GM21825 (cell line): ENCODE results near the gene EGLN1.
A peak's percentile ranks its signal among the peaks of the same experiment; 100 is the strongest.
"Not testable (repeated sequence)": the region's sequence is repeated elsewhere in the genome, so short reads cannot be mapped to it uniquely, and the experiment has no call there.

Experiments
- ATAC-seq: cut with Tn5 transposase; IDR thresholded peaks from one replicate; pipeline ENCODE4 v1.9.1; 2021; ENCODE audit warnings: mild to moderate bottlenecking, moderate library complexity; ENCODE audit not compliant: unreplicated experiment

EGLN1 gene

GRCh38 chr1:231421971-231422797, at the start of gene EGLN1:
EGLN1 (minus strand) TSS chr1:231422287; CDS start chr1:231421888, 399 bp downstream.
- ATAC-seq = peak; percentile 79

DNA sequence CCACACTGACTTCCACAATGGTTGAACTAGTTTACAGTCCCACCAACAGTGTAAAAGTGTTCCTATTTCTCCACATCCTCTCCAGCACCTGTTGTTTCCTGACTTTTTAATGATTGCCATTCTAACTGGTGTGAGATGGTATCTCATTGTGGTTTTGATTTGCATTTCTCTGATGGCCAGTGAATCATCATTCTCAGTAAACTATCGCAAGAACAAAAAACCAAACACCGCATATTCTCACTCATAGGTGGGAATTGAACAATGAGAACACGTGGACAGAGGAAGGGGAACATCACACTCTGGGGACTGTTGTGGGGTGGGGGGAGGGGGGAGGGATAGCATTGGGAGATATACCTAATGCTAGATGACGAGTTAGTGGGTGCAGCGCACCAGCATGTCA, 49.4 kb upstream of the EGLN1 start:
- not testable (repeated sequence) for ATAC-seq

GRCh38 chr1:231471027-231471426, 48.9 kb upstream of the EGLN1 start:
- not testable (repeated sequence) for ATAC-seq

DNA sequence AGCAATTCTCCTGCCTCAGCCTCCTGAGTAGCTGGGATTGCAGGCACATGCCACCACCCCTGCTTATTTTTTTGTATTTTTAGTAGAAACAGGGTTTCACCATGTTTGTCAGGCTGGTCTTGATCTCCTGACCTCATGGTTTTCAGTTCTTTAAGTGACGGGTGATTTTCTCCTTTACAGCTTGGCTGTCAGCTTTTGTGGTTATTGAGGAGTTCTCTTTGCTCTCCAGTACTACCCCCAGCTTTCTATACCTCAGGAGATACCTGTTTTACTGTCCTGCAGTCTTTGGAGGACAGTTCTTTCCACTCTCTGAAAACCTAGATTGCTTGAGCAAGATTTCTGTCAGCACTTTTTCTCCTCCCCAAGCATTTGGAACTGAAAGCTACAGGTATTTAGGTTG, 45.9 kb upstream of the EGLN1 start:
- ATAC-seq = no peak

DNA sequence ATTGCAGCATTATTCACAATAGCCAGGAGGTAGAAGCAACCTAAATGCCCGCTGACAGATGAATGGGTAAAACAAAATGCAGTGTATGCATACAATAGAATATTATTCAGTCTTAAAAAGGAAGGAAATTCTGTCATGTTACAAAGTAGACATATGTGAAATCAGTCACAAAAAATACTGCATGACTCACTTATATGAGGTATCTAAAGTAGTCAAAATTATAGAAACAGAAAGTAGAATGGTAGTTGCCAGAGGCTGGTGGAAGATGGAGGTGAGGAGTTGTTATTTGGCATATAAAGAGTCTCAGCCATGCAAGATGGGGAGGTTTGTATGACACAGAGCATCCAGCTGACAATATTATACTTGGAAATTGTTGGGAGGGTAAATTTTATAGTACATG, 43.0 kb upstream of the EGLN1 start:
- ATAC-seq = no peak

GRCh38 chr1:231463541-231463940, 41.5 kb upstream of the EGLN1 start:
- ATAC-seq = no peak

DNA sequence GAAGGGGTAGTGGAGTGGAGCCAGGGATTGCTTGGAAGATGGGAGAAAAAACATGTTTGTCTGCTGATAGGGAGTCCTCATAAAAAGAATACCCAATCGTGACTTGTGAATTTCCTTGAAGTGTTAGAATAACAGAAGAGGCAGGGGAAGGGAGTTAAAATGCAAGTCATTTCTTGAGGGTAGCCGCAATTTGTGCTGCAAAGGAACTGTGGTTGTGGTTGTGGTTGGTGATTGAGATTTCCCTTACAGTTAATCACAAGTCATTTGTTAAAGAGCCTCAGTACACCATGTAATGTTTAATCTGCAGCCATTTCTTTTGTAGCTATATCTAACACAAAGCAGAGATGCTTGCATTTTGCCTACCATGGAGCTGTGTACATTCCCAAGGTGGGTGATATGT, 38.5 kb upstream of the EGLN1 start:
- peak; percentile 86 for ATAC-seq

- ATAC-seq = not testable (repeated sequence)
Measured at GRCh38 chr1:231459438-231459837, 37.4 kb upstream of the EGLN1 start.

DNA sequence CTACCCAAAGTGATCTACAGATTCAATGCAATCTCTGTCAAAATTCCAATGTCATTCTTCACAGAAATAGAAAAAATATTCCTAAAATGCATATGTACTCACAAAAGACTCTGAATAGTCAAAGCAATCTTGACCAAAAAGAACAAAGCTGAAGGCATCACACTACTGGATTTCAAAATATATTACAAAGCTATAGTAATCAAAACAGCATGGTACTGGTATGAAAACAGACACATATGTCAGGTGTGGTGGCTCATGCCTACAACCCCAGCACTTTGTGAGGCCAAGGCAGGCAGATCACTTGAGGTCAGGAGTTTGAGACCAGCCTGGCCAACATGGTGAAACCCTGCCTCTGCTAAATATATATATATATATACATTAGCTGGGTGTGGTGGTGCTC, 35.9 kb upstream of the EGLN1 start:
- ATAC-seq = not testable (repeated sequence)

GRCh38 chr1:231454133-231454532, 32.0 kb upstream of the EGLN1 start:
- not testable (repeated sequence) for ATAC-seq

DNA sequence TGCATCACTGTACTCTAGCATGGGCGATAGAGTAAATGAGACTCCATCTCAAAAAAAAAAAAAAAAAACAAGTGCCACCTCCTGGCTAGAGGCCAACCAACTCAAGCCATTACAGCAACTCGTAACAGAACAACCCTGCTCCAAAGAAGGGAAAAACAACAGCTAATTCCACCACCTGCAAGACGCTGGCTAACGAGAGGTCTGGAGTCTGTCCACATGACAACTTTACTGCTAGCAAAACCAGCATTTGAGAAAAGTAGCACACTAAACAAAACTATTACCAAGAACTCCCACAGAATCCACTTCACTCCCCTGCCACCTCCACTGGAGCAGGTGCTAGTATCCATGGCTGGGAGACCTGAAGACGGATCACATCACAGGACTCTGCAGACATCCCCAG, 24.1 kb upstream of the EGLN1 start:
- no peak for ATAC-seq

GRCh38 chr1:231444059-231444458, 22.0 kb upstream of the EGLN1 start:
- no peak for ATAC-seq

GRCh38 chr1:231443363-231443762, 21.3 kb upstream of the EGLN1 start:
- ATAC-seq = no peak

DNA sequence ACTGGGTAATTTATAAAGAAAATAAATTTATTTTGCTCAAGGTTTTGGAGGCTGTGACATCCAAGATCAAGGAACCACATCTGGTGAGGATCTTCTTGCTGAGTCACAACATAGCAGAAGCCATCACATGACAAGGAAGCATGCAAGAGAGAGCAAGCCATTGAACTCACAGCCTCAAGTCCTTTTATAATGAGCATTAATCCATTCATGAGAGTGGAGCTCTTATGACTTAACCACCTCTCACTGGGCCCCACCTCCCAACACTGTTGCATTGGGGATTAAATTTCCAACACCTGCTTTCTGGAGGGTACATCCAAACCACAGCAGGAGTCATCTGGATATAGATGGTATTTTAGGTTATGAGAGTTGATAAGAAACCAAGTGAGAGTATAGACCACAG, 20.6 kb upstream of the EGLN1 start:
- ATAC-seq = no peak

- ATAC-seq = no peak
Measured at GRCh38 chr1:231432996-231433395, 10.9 kb upstream of the EGLN1 start.

DNA sequence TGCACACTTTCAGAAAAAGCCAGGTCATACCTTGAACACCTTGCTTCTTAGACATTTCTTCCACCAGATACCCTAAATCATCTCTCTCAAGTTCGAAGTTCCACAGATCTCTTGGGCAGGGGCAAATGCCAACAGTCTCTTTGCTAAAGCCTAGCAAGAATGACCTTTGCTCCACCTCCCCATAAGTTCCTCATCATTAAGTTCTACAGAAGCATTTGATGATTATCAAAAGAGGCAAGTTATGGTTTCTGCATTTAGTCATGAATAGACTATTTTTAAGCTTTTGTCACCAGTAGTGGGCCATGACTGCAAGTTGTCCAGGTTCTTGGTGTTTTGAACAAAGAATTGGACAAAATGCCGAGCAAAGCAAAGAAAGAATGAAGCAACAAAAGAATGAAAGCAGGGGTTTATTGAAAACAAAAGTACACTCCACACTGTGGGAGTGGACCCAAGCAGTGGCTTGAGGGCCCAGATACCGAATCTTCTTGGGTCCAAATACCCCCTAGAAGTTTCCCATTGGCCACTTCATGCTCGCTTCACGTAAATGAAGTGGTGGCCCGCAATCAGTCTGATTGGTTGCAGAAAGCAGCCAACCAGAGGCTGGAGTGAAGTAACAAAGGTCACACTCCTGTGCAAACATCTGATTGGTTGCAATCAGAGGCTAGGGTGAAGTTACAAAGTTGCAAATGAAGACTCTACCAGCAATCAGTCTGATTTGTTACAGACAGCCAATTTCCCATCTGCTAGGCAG, 9.8 kb upstream of the EGLN1 start:
- no peak for ATAC-seq

DNA sequence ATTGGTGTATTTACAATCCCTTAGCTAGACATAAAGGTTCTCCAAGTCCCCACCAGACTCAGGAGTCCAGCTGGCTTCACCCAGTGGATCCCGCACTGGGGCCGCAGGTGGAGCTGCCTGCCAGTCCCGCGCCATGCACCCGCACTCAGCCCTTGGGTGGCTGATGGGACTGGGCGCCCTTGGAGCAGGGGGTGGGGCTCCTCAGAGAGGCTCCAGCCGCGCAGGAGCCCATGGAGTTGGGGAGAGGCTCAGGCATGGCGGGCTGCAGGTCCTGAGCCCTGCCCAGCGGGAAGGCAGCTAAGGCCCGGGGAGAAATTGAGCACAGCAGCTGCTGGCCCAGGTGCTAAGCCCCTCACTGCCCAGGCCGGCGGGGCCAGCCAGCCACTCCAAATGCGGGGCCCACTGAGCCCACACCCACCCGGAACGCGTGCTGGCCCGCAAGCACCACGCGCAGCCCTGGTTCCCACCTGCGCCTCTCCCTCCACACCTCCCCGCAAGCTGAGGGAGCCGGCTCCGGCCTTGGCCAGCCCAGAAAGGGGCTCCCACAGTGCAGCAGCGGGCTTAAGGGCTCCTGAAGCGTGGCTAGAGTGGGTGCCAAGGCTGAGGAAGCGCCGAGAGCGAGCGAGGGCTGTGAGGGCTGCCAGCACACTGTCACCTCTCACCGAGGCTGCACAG, 8.7 kb upstream of the EGLN1 start:
- not testable (repeated sequence) for ATAC-seq

- no peak for ATAC-seq
Measured at GRCh38 chr1:231428377-231428776, 6.3 kb upstream of the EGLN1 start.

GRCh38 chr1:231424950-231425805, 3.1 kb upstream of the EGLN1 start:
- no peak for ATAC-seq

DNA sequence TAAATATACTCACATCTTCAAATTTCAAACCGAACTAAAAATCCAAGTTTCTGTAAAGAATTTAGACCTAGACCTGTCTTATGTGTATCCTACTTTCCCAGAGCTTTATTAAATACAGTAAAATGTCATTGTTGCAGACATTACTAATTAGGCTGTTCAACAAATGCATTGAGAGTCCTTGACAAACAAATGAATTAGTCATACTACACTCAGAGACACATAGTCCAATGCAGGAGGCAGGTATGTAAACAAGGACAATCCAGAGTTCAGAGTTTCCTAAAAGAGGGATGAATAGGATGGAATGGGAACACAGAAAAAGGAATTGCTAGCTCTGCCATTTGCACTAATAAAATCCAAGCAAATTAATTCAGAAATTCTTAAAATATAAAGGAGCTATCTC, 1.6 kb upstream of the EGLN1 start:
- no peak for ATAC-seq
